ENCODE results near the gene ENTR1. TPM values are rescaled to one million over a fixed set of nuclear protein-coding genes. Genes with fewer than 3 reads are reported as not detected.

ENTR1 gene
- total RNA-seq, 1 donor from 2014 or later, result 101 TPM

DNA sequence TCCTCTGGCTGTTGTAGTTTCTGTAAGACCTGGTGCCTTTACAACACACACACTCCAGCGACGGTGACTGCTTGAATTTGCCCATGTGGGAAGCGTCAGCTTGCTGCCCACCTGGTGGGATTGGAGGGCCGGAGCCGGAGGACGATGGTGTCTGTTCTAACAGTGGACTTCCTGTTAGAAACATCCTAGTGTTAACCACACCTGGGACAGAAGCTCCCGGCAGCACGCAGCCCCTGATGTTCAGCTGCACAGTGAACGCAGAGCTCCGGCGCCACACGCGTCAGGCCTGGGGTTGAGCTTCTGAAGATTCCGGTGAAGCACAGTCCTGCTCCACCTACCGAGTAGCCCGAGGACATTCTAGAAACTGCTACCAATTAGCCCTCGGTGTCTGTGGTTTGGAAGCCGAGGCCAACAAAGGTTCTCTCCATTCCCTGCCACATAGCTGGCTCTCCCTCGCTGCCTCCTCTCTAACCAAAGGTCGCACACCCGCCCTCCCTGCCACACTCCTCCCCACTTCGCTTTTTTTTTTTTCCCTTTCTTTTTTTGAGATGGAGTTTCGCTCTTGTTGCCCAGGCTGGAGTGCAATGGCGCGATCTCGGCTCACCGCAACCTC is 14.4 kb upstream of the ENTR1 start:
- no peaks in the 10 kb centered on the region for H3K27me3 Mint-ChIP-seq
- H3K36me3 Mint-ChIP-seq (ENCODE audit: low read depth), result peaks cover 68% of the 10 kb centered on the region
- TF ChIP-seq, protein P1, sequence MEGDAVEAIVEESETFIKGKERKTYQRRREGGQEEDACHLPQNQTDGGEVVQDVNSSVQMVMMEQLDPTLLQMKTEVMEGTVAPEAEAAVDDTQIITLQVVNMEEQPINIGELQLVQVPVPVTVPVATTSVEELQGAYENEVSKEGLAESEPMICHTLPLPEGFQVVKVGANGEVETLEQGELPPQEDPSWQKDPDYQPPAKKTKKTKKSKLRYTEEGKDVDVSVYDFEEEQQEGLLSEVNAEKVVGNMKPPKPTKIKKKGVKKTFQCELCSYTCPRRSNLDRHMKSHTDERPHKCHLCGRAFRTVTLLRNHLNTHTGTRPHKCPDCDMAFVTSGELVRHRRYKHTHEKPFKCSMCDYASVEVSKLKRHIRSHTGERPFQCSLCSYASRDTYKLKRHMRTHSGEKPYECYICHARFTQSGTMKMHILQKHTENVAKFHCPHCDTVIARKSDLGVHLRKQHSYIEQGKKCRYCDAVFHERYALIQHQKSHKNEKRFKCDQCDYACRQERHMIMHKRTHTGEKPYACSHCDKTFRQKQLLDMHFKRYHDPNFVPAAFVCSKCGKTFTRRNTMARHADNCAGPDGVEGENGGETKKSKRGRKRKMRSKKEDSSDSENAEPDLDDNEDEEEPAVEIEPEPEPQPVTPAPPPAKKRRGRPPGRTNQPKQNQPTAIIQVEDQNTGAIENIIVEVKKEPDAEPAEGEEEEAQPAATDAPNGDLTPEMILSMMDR (IDR thresholded peaks at IDR 0.05), result no peak
- no peaks in the 10 kb centered on the region for H3K4me1 Mint-ChIP-seq
- no peak overlapping the region for H3K27ac Mint-ChIP-seq
- H3K4me3 Mint-ChIP-seq, result no peak overlapping the region
- no peak for DNase-seq
- no peak for ATAC-seq (ENCODE audit: low read depth)
- ChIA-PET POLR2A (interaction anchor here (0.6 to 0.7 kb wide), 2 partner anchors 320 to 645 kb away, joined by 5 to 6 read pairs; partner anchors contain the start of gene SAPCD2), CTCF (no interaction called here)
- no peaks in the 10 kb centered on the region for H3K9me3 Mint-ChIP-seq
- intact Hi-C loops (cut with micrococcal nuclease), result no loop called here

DNA sequence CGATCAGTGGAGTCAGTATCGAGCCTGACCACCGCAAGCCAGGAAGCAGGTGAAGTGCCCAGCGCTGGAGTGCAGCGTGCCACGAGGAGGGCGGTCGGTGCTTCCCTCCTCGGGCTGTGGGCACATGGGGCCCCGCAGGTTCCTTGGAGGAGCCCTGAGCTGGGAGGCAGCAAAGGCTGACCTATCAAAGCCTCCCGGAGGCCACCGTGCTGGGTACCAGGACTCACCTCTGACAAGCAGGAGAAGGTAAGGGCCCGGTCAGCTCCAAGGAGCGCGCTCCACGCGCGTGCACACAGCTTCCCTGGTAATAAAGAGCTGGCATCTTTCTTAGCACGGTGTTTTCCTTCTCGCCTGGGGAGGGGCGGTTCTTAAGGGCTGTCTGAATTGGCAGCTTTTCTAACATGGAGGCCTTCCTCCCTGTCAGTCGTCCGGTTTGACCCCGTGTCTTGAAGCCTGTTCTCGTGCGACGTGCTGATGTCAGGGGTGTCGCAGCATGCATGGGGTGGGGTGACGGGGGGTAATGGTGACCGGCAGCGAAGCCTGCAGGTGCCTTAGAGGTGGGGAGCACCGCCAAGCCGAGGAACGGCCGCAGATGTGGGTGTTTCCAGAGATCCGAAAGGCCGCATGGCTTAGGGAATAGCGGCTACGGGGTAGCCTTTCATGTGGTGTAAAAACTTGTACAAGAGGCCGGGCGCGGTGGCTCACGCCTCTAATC is 13.2 kb upstream of the ENTR1 start:
- TF ChIP-seq, protein P1 (IDR thresholded peaks at IDR 0.05), result no peak
- no peaks in the 10 kb centered on the region for H3K27me3 Mint-ChIP-seq
- DNase-seq, result no peak

DNA sequence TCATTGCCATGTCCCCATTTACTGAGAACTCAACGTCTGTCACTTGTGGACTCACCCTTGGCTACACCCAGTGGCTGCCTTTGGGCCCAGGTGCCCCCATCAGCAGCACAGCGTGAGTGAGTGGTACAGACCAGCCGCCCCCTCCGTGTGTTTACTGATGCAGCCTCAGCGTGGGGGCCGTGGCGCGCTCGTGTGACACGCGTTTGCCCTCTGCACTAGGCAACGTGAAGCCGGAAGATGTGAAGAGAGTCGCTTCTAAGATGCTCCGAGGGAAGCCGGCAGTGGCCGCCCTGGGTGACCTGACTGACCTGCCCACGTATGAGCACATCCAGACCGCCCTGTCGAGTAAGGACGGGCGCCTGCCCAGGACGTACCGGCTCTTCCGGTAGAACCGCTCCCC is 12.5 kb upstream of the ENTR1 start:
- H3K4me1 Mint-ChIP-seq, result no peaks in the 10 kb centered on the region
- H3K4me3 Mint-ChIP-seq, result no peak overlapping the region
- DNase-seq (no peak), ATAC-seq (ENCODE audit: low read depth) (no peak)
- H3K27ac Mint-ChIP-seq, result no peak overlapping the region
- intact Hi-C loops (cut with micrococcal nuclease), result no loop called here
- no peaks in the 10 kb centered on the region for H3K27me3 Mint-ChIP-seq
- H3K36me3 Mint-ChIP-seq (ENCODE audit: low read depth), result peaks cover 71% of the 10 kb centered on the region
- TF ChIP-seq, protein P1 (IDR thresholded peaks at IDR 0.05), result no peak
- CTCF ChIA-PET, result no interaction called here
- POLR2A ChIA-PET, result no interaction called here
- no peaks in the 10 kb centered on the region for H3K9me3 Mint-ChIP-seq

More for the DNA sequence above, 13.2 kb upstream of the ENTR1 start:
- ChIA-PET POLR2A (no interaction called here), CTCF (no interaction called here)
- ATAC-seq (ENCODE audit: low read depth), result no peak
- H3K4me1 Mint-ChIP-seq, result no peaks in the 10 kb centered on the region
- intact Hi-C loops (cut with micrococcal nuclease), result no loop called here
- no peak overlapping the region for H3K4me3 Mint-ChIP-seq
- no peaks in the 10 kb centered on the region for H3K9me3 Mint-ChIP-seq
- peaks cover 66% of the 10 kb centered on the region for H3K36me3 Mint-ChIP-seq (ENCODE audit: low read depth)
- no peak overlapping the region for H3K27ac Mint-ChIP-seq

DNA sequence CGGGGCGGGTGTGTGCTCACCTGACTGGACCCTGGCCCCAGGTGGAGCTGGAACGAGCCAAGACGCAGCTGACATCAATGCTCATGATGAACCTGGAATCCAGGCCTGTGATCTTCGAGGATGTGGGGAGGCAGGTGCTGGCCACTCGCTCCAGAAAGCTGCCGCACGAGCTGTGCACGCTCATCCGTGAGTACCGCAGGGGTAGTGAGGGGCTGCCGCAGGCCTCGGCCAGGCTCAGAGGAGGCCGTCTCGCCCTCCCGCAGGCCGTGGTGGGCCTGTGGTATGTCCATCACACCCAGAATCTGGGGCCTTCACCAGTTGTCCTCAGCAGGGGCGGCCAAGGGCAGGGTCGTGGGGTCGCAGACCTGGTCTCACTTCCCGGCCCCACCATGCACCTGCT is 11.4 kb upstream of the ENTR1 start:
- ChIA-PET CTCF (no interaction called here), POLR2A (no interaction called here)
- intact Hi-C loops (cut with micrococcal nuclease), result no loop called here
- Mint-ChIP-seq H3K27ac (no peak overlapping the region), H3K27me3 (no peaks in the 10 kb centered on the region), H3K4me1 (no peaks in the 10 kb centered on the region), H3K9me3 (no peaks in the 10 kb centered on the region), H3K4me3 (no peak overlapping the region), H3K36me3 (ENCODE audit: low read depth) (peaks cover 74% of the 10 kb centered on the region)
- TF ChIP-seq, protein P1 (IDR thresholded peaks at IDR 0.05), result no peak
- DNase-seq, result no peak
- ATAC-seq (ENCODE audit: low read depth), result no peak

DNA sequence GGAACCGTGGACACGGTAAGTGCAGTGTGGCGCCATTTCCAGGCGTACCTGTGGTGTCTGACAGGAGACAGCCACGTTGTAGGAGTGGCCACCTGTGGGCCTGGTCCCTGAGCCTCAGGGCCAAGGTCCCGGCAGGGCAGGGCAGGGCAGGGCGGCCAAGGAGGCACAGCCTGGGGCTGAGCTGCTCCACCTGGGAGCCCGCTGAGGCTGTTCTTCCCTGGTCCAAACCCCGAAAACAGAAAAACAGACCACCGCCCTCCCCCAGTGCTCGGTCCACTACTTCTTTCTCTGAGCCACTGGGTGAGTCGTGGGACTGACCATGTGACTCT is 8.6 kb upstream of the ENTR1 start:
- TF ChIP-seq, protein P1 (IDR thresholded peaks at IDR 0.05), result no peak
- Mint-ChIP-seq H3K27me3 (no peaks in the 10 kb centered on the region), H3K9me3 (no peaks in the 10 kb centered on the region), H3K4me1 (no peaks in the 10 kb centered on the region), H3K27ac (no peak overlapping the region), H3K4me3 (no peak overlapping the region), H3K36me3 (ENCODE audit: low read depth) (peaks cover 80% of the 10 kb centered on the region)
- POLR2A ChIA-PET, result no interaction called here
- CTCF ChIA-PET, result no interaction called here
- DNase-seq, result no peak
- ATAC-seq (ENCODE audit: low read depth), result no peak
- intact Hi-C loops (cut with micrococcal nuclease), result no loop called here

Data from activated B cell treated with CpG ODN at 0.5 μM for 24 hours (primary cell).